HepG2 (cell line): ENCODE results near the gene MBLAC1. TPM values are rescaled to one million over a fixed set of nuclear protein-coding genes. Genes with fewer than 3 reads are reported as not detected.

Experiments used
- EED ChIP-seq: sonication (generic); formaldehyde crosslinking; IDR thresholded peaks from 2 replicates; pipeline ENCODE4 v1.5.0; 2020; ENCODE audit warnings: mild to moderate bottlenecking, missing genetic modification reagents
- JDP2 ChIP-seq: sonication (generic); formaldehyde crosslinking; IDR thresholded peaks from 2 replicates; pipeline ENCODE4 v1.8.1; 2022; ENCODE audit warnings: missing genetic modification reagents, borderline replicate concordance
- MYC ChIP-seq: sonication (generic); formaldehyde crosslinking; IDR thresholded peaks from 2 replicates; pipeline ENCODE4 v1.9.0; 2021; ENCODE audit warnings: missing genetic modification reagents, borderline replicate concordance
- RFXAP ChIP-seq: sonication (generic); formaldehyde crosslinking; IDR thresholded peaks from 2 replicates; pipeline ENCODE4 v1.4.0; 2020; ENCODE audit warnings: missing genetic modification reagents, borderline replicate concordance
- WIZ ChIP-seq: sonication (generic); formaldehyde crosslinking; IDR thresholded peaks from 2 replicates; pipeline ENCODE4 v1.5.1; 2020; ENCODE audit warnings: mild to moderate bottlenecking, missing genetic modification reagents
- ZFAT ChIP-seq: sonication (generic); formaldehyde crosslinking; conservative IDR thresholded peaks from 2 replicates; pipeline ENCODE4 v1.8.1; 2023; ENCODE audit warnings: missing genetic modification reagents, inconsistent platforms
- ZNF143 ChIP-seq: sonication (generic); formaldehyde crosslinking; IDR thresholded peaks from 2 replicates; pipeline ENCODE4 v1.4.0; 2020; ENCODE audit warnings: missing genetic modification reagents
- ZNF282 ChIP-seq: fragments of 450-650 bp; IDR thresholded peaks from 2 replicates; pipeline ENCODE4 v1.6.1; 2018; ENCODE audit not compliant: partially characterized antibody
- ZNF296 ChIP-seq: sonication (generic); formaldehyde crosslinking; conservative IDR thresholded peaks from 2 replicates; pipeline ENCODE4 v1.5.0; 2020; ENCODE audit warnings: mild to moderate bottlenecking, missing genetic modification reagents
- ZNF546 ChIP-seq: sonication (generic); formaldehyde crosslinking; conservative IDR thresholded peaks from 2 replicates; pipeline ENCODE4 v1.8.1; 2023; ENCODE audit warnings: mild to moderate bottlenecking, missing genetic modification reagents
- ZNF713 ChIP-seq: sonication (generic); formaldehyde crosslinking; IDR thresholded peaks from 2 replicates; pipeline ENCODE4 v1.4.0; 2020; ENCODE audit warnings: mild to moderate bottlenecking, missing genetic modification reagents
- ZNF773 ChIP-seq: sonication (generic); formaldehyde crosslinking; IDR thresholded peaks from 2 replicates; pipeline ENCODE4 v1.4.0; 2020; ENCODE audit warnings: missing genetic modification reagents, borderline replicate concordance
- ZNF883 ChIP-seq: sonication (generic); formaldehyde crosslinking; IDR thresholded peaks from 2 replicates; pipeline ENCODE4 v1.5.1; 2020; ENCODE audit warnings: mild to moderate bottlenecking, missing genetic modification reagents; ENCODE audit errors: not compliant biosample characterization
- polyA plus RNA-seq, 8 experiments: library from polyadenylated mRNA; depleted of rRNA in 3 of 8; stranded (reverse) in 7 of 8; unstranded in 1 of 8; fragments of >200 nt; fragmentation: Illumina TruSeq in 4 of 8; extraction: Trizol in 4 of 8; gene quantifications; 2 replicates each; pipeline versions ENCODE4 v1.2.1 to v1.2.3, GENCODE V29; 2011 to 2016; ENCODE audit warnings: low read depth in 4 of 8, missing spikeins in 1 of 8, mixed read lengths in 1 of 8; ENCODE audit not compliant: insufficient read depth in 1 of 8
- total RNA-seq, 5 experiments: library from RNA; depleted of rRNA; stranded (reverse); fragments of >200 nt; fragmentation: Illumina TruSeq; extraction: Trizol; gene quantifications; 2 replicates each; pipeline ENCODE4 v1.2.3, GENCODE V29; 2016; ENCODE audit warnings: low read depth in 1 of 5
- TF ChIP-seq, protein P1 (sequence below): sonication (generic); formaldehyde crosslinking; conservative IDR thresholded peaks from 2 replicates; pipeline ENCODE4 v1.4.0; 2020; ENCODE audit warnings: missing genetic modification reagents
- TF ChIP-seq, protein P2 (sequence below): sonication (generic); formaldehyde crosslinking; IDR thresholded peaks from 2 replicates; pipeline ENCODE4 v1.4.0; 2020; ENCODE audit warnings: mild to moderate bottlenecking, missing genetic modification reagents
- TF ChIP-seq, protein P3 (sequence below): sonication (generic); formaldehyde crosslinking; IDR thresholded peaks from 2 replicates; pipeline ENCODE4 v1.9.0; 2021; ENCODE audit warnings: missing genetic modification reagents, borderline replicate concordance
- TF ChIP-seq, protein P4 (sequence below): sonication (generic); formaldehyde crosslinking; IDR thresholded peaks from 2 replicates; pipeline ENCODE4 v1.8.1; 2023; ENCODE audit warnings: mild to moderate bottlenecking, missing genetic modification reagents
- TF ChIP-seq, protein P5 (sequence below): sonication (generic); formaldehyde crosslinking; IDR thresholded peaks from 2 replicates; pipeline ENCODE4 v1.5.0; 2020; ENCODE audit warnings: missing genetic modification reagents

Gene MBLAC1
- total and polyA plus RNA-seq, 2 of the 13 experiments (the other 11 are each of a cell fraction or from before 2014, with no cell fraction given) = 0.79 to 2.1 TPM

DNA sequence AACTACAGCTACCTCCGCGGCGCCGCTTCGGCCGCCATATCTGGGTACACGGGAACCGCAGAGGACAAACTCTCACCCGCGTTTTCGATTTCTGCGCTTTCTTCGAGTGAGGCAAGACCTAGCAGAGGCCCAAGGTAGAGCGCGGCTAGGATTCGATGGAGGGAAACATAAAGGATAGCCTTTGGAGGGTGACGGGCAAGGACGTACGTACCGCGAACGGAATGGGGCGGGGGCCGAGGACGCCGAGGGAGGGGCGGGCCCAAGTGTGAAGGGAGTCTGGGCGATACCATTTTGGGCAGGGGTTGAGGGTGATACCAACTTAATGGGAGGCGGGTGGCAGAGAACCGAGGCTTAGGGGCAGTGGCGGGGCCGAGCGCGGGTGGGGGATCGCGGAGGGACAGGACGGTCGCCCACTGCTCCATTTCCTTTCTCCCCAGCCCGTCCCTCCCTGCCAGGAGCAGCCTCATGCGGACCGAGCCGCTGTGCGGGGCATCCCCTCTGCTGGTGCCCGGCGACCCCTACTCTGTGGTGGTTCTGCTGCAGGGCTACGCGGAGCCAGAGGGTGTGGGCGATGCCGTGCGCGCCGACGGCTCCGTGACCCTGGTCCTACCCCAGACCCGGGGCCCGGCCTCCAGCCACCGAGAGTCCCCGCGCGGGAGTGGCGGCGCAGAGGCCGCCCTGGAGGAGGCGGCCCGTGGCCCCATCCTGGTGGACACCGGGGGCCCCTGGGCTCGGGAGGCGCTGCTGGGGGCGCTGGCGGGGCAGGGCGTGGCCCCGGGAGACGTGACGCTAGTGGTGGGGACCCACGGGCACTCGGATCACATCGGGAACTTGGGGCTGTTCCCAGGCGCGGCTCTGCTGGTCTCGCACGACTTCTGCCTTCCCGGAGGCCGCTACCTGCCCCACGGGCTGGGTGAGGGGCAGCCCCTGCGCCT, at the start of gene MBLAC1 (continued):
- TF ChIP-seq, protein P1, sequence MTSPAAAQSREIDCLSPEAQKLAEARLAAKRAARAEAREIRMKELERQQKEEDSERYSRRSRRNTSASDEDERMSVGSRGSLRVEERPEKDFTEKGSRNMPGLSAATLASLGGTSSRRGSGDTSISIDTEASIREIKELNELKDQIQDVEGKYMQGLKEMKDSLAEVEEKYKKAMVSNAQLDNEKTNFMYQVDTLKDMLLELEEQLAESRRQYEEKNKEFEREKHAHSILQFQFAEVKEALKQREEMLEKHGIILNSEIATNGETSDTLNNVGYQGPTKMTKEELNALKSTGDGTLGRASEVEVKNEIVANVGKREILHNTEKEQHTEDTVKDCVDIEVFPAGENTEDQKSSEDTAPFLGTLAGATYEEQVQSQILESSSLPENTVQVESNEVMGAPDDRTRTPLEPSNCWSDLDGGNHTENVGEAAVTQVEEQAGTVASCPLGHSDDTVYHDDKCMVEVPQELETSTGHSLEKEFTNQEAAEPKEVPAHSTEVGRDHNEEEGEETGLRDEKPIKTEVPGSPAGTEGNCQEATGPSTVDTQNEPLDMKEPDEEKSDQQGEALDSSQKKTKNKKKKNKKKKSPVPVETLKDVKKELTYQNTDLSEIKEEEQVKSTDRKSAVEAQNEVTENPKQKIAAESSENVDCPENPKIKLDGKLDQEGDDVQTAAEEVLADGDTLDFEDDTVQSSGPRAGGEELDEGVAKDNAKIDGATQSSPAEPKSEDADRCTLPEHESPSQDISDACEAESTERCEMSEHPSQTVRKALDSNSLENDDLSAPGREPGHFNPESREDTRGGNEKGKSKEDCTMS (CRISPR knock-in tag) = no peak
- TF ChIP-seq ZNF713 (CRISPR knock-in tag) (0 out of 2 replicates have a peak, but pooled peaks have one; percentile 7), ZNF546 (CRISPR knock-in tag) (0 out of 2 replicates have a peak, but pooled peaks have one; percentile 21), MYC (peak; percentile 40; the same call in 1 of the 2 replicates), WIZ (CRISPR knock-in tag) (no peak), ZFAT (CRISPR knock-in tag) (no peak), JDP2 (0 out of 2 replicates have a peak, but pooled peaks have one; percentile 18), ZNF883 (CRISPR knock-in tag) (no peak), ZNF282 (no peak), RFXAP (CRISPR knock-in tag) (peak; percentile 32; the same call in 1 of the 2 replicates), ZNF296 (CRISPR knock-in tag) (0 out of 2 replicates have a peak, but pooled peaks have one; percentile 9), EED (CRISPR knock-in tag) (no peak), ZNF143 (0 out of 2 replicates have a peak, but pooled peaks have one; percentile 12), ZNF773 (peak; percentile 33; the same call in 1 of the 2 replicates)
- TF ChIP-seq, protein P2, sequence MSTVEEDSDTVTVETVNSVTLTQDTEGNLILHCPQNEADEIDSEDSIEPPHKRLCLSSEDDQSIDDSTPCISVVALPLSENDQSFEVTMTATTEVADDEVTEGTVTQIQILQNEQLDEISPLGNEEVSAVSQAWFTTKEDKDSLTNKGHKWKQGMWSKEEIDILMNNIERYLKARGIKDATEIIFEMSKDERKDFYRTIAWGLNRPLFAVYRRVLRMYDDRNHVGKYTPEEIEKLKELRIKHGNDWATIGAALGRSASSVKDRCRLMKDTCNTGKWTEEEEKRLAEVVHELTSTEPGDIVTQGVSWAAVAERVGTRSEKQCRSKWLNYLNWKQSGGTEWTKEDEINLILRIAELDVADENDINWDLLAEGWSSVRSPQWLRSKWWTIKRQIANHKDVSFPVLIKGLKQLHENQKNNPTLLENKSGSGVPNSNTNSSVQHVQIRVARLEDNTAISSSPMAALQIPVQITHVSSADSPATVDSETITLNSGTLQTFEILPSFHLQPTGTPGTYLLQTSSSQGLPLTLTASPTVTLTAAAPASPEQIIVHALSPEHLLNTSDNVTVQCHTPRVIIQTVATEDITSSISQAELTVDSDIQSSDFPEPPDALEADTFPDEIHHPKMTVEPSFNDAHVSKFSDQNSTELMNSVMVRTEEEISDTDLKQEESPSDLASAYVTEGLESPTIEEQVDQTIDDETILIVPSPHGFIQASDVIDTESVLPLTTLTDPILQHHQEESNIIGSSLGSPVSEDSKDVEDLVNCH = no peak
- TF ChIP-seq, protein P3, sequence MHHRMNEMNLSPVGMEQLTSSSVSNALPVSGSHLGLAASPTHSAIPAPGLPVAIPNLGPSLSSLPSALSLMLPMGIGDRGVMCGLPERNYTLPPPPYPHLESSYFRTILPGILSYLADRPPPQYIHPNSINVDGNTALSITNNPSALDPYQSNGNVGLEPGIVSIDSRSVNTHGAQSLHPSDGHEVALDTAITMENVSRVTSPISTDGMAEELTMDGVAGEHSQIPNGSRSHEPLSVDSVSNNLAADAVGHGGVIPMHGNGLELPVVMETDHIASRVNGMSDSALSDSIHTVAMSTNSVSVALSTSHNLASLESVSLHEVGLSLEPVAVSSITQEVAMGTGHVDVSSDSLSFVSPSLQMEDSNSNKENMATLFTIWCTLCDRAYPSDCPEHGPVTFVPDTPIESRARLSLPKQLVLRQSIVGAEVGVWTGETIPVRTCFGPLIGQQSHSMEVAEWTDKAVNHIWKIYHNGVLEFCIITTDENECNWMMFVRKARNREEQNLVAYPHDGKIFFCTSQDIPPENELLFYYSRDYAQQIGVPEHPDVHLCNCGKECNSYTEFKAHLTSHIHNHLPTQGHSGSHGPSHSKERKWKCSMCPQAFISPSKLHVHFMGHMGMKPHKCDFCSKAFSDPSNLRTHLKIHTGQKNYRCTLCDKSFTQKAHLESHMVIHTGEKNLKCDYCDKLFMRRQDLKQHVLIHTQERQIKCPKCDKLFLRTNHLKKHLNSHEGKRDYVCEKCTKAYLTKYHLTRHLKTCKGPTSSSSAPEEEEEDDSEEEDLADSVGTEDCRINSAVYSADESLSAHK (CRISPR knock-in tag) = no peak
- TF ChIP-seq, protein P4, sequence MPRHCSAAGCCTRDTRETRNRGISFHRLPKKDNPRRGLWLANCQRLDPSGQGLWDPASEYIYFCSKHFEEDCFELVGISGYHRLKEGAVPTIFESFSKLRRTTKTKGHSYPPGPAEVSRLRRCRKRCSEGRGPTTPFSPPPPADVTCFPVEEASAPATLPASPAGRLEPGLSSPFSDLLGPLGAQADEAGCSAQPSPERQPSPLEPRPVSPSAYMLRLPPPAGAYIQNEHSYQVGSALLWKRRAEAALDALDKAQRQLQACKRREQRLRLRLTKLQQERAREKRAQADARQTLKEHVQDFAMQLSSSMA (CRISPR knock-in tag) = no peak; the same call in 1 of the 2 replicates
- TF ChIP-seq, protein P5, sequence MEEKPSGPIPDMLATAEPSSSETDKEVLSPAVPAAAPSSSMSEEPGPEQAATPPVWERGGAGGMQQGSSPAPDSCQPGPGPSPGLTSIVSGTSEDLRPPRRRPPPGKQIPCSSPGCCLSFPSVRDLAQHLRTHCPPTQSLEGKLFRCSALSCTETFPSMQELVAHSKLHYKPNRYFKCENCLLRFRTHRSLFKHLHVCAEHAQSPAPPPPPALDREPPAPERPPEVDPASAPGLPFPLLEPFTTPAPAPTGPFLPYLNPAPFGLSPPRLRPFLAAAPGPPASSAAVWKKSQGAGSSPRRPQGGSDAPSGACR = no peak
